HEK293T (cell line): Measurements from ENCODE around the gene FXYD3.

ENCODE experiments used
- ELF4 ChIP-seq: fragments of 450-650 bp; IDR thresholded peaks from 2 replicates; pipeline ENCODE4 v1.6.1; 2017; ENCODE audit warnings: antibody characterized with exemption
- LEF1 ChIP-seq: fragments of 450-650 bp; IDR thresholded peaks from 2 replicates; pipeline ENCODE4 v1.6.1; 2017; ENCODE audit warnings: mild to moderate bottlenecking, borderline replicate concordance
- TARDBP ChIP-seq: fragments of 450-650 bp; IDR thresholded peaks from 2 replicates; pipeline ENCODE4 v1.6.1; 2016

DNA sequence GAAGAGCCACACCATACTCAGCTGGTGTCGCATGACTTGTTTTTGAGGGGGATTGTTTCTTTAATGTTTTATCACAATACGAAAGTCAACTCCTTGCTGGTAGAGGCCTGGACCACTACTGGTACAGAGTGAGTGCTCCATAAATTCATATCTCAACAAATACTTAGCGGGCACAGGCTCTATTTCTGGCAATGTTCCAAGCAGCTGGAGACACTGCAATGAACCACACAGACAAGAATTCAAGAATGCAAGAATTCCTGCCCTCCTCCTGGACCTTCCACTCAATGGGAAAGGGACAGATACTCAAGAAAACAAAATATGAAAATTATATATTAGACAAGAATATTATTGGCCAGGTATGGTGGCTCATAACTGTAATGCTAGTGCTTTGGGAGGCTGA is 33.8 kb downstream of the FXYD3 start:
- TF ChIP-seq ELF4 (no peak), TARDBP (no peak), LEF1 (no peak)
